ENCODE results near the gene HES2.

GRCh38 chr1:6456800-6457466, 37.2 kb upstream of the HES2 start:
- TF ChIP-seq GATA2 (IDR thresholded peaks at IDR 0.05; ENCODE audit: low read depth, low read length) (no peak), GATA3 (IDR thresholded peaks at IDR 0.05; ENCODE audit: low read depth, low read length) (no peak)
